Tongue (tissue), 2 donors: Measurements from ENCODE around the gene COPZ1. TPM values are rescaled to one million over a fixed set of nuclear protein-coding genes. Genes with fewer than 3 reads are reported as not detected.
"Not testable (repeated sequence)": the region's sequence is repeated elsewhere in the genome, so short reads cannot be mapped to it uniquely, and the experiment has no call there.

Experiments used
- DNase-seq: peaks from one replicate; pipeline ENCODE4 v3.0.0-alpha.2; 2015
- total RNA-seq: library from RNA; depleted of rRNA; stranded (reverse); fragments of >200 nt; gene quantifications from one replicate; pipeline ENCODE4 v1.2.3, GENCODE V29; 2014

COPZ1 gene
- total RNA-seq, 1 donor from 2014 or later: 147 TPM

DNA sequence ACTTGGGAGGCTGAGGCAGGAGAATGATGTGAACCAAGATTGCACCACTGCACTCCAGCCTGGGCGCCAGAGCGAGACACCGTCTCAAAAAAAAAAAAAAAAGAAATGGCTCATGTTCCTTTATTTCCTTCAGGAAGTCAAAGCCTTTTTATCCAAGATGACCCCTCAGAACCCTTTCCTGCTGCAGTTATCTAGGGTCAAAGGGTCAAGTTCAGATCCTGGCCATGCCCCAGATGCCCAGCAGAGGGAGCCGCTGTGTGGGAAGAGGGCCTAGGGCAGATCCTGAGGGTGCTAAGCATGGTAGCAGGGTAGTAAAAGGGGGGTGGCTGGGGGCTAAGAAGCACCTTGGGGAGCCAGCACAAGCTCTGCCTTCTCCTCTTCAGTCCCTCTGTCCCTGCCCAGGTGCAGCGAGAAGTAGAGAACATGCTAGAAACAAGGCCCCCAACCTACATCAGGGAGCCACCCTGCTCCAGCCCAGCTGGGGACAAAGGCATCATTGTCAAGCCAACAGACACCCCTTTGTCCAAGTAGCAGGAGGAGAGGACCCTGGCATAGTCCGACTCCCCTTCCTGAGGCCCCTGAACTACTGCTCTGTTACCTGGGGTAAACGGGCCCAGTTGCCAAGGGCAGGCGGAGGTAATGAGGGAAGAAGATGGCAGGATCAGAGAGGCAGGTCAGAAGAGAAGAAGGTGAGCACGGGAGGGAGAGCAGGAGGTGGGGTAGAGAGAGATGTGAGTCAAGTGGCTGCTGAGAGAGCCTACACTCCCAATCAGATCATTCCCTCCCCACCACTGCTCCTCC is 30.6 kb upstream of the COPZ1 start:
- DNase-seq: no peak

DNA sequence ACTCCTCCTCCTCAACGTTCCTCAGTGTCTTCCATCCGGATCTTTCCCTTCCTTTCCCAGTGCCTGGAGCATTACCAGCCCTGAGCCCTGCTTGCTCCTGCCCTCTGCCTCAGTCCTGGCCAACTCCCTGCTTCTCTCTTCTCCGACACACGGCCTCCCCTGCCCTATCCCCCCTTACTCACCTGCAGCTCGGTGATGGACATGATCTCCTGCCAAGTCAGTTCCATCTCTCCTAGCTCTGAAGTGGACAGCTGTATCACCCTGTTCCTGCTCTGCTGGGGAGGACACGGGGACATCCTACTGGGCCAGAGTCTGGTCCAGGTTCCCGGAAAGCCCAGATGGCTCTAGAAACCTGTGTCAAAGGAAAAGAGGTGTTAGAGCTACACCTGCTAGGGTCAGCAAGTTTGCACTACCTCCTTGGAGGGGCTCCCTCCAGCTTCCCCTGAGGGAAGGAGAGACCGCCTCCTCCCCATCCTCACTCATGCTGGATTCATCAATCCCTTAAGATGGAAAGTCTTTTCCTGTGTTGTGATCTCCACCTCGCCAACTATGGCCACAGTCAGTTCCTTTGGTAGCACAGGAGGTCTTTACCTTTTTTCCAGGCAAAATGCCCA is 29.9 kb upstream of the COPZ1 start:
- DNase-seq: no peak

GRCh38 chr12:54296393-54297099 is 28.4 kb upstream of the COPZ1 start:
- DNase-seq: no peak

DNA sequence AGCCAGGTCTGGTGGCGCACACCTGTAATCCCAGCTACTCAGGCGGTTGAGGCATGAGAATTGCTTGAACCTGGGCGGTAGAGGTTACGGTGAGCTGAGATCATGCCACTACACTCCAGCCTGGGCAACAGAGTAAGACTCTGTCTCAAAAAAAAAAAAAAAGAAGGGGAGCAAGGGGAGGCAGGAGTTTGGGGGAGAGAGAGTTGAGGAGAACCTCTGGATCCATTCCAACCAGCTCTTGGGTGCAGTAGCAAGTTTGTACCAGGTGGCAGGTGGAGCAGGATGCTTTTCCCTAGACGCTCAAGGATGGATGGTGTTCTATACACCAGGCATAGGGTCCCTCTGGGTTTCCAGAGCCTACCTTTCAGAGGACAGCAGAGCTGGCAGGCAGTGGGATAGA is 26.0 kb upstream of the COPZ1 start:
- no peak for DNase-seq

DNA sequence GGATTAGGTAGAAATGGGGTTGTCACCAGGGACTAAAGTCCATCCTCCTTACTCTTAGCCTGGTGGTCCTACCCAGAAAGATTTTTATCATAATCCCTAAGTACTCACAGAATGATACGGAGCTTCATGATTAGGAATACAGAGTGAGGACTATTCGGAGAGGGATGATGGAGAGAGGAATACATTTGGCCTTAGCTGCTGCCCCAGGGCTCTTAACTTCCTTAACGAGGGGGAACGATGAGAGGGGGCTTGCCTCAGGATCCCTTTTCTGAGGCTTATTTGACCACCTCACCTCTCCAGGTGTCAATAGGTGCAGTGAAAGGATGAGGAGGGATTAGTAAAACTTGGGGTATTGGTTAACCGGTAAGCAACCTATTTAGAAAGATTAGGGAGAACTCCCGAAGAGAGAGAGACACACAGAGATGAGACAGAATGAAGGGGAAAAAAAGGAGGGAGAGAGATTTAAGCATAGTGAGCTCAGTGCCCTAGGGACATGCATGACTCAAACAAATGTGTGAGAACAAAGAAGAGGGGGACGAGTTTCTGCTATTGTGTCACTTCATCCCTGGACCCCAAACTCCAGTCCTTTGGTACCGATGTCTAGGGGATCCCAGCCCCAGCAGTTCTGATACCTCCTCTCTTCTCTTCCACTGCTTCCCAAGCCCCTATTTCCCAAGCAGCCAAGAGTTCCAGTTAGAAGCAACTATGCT is 25.3 kb upstream of the COPZ1 start:
- no peak for DNase-seq

DNA sequence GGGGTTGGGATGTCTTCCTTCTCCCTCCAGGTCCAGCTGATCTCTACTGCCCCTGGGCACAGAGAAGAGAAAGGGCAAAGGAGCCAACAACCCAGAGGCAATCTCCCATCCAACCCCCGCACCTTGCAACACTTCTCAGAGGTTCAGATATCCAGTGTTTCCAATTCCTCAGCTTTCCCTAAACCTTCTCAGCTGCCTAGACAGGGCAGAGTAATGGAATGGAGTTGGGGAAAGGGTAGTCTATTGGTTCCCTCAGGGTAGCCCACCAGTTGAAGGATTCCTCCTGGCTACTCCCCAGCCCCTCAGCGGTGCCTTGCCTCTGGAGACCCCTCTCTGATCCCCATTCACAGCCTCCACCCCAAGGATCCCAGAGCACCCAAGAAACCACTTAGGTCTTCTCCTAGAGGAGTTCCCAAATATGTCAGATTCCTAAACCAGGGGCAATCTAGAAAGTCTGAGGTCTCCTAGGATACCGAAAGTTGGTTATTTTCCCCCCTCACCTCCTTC is 24.7 kb upstream of the COPZ1 start:
- DNase-seq: no peak

DNA sequence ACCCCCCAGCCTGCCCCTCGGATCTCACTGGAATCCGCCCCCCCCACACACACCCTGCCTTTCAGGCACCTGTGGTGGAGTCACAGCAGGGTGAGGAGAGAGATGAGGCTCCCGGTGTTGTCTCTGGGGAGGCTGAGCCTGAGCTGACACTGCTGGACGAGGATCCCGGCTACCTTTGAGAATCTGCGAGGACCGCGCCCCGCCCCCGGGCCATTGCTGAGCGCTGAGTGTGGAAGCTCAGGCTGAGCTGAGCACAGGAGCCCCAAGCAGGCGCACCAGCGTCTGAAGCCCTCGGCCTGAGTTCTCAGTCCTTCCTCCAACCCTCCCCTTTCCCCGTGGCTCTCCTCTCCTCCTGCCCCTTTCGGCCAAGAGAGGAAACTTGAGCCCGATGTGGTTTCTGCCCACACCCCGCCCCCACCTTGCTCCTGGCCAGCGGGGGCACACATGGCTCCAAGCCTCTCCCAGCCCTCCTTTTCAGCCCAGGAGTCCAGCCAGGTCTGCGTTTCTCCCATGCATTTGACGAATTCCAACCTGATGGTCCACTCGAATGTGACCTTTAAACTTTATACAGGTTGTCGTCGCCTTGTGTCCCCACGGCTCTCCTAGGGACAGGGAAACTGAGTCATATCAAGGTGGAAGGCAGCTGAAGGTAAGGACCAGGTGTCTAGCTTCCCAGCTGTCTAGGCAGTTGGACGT is 24.1 kb upstream of the COPZ1 start, which contains the start of gene NFE2:
Gene NFE2, minus strand, starts transcription at position 284 of the 696 bp plus-strand sequence. CDS start 5,767 bp downstream, outside the sequence.
- peak; percentile 65 for DNase-seq

DNA sequence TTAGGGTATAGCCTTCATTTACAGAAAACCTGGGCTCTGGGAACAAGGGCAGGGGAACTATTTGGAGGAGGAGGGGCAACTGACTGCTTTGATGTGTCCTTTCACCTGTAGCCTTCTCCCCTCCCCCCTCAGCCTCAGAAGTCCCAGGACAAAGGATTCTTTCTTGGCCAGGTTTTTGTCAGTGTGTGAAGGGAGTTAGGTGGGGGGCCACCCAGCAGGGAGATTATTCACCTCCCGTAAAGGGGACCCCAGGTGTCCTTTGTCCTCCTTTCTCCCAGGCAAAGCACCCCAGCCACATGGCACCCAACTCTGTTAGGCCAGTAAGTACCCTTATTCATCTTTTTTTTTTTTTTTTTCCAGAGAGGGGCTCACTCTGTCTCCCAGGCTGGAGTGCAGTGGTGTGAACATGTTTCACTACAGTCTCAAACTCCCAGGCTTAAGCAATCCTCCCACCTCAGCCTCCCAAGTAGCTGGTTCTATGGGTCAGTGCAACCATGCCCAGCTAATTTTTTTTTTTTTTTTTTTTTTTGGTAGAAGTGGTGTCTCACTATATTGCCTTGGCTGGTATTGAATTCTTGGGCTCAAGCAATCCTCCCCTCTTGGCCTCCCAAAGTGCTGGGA is 23.4 kb upstream of the COPZ1 start:
- no peak for DNase-seq

GRCh38 chr12:54303640-54304039 is 21.3 kb upstream of the COPZ1 start:
- DNase-seq: no peak

- no peak for DNase-seq
Measured at GRCh38 chr12:54304187-54304810, 20.6 kb upstream of the COPZ1 start.

GRCh38 chr12:54306925-54307741 is 17.8 kb upstream of the COPZ1 start:
- peak; percentile 61 for DNase-seq

GRCh38 chr12:54311051-54311450 is 13.9 kb upstream of the COPZ1 start:
- DNase-seq: no peak

- not testable (repeated sequence) for DNase-seq
Measured at GRCh38 chr12:54312309-54312708, 12.6 kb upstream of the COPZ1 start.

DNA sequence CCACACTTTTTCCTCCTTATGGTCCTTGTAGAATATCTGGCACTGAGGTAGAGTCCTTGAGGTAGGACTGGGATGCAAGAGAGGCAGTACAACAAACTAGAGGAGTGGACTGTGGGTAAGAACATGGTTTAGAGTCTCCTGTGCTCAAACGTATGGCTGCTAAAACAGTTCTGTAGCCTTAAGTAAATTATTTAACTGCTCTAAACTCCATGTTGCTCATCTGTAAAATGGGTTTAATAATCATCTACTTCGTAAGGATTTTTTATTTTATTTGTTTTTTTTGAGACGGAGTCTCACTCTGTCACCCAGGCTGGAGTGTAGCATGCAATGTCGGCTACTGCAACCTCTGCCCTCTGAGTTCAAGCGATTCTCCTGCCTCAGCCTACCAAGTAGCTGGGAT is 3.6 kb upstream of the COPZ1 start:
- no peak for DNase-seq

DNA sequence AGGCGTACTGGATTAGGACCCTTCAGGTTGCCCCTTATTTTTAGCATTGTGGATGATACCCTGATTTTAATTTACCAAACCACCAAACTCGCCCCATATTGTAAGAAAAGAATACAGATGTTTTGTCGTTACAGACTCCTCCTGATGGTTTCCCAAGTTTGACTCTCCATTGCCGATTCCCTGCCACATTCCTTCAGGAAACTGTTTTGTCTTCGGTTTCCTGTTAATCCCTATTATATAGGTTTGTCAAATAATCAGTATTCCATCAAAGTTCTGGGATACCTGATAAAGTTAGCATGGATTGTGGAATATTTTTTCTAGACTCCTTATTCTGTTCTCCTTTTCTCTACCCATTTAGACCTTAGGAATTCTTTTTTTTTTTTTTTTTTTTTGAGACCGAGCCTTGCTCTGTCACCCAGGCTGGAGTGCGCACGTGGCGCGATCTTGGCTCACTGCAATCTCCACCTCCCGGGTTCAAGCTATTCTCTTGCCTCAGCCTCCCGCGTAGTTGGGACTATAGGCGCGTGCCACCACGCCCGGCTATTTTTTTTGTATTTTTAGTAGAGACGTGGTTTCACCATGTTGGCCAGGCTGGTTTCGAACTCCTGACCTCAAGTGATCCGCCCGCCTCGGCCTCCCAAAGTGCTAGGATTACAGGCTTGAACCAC is 645 bp downstream of the COPZ1 start:
- not testable (repeated sequence) for DNase-seq

GRCh38 chr12:54328595-54329337 is 3.8 kb downstream of the COPZ1 start:
- DNase-seq: no peak

DNA sequence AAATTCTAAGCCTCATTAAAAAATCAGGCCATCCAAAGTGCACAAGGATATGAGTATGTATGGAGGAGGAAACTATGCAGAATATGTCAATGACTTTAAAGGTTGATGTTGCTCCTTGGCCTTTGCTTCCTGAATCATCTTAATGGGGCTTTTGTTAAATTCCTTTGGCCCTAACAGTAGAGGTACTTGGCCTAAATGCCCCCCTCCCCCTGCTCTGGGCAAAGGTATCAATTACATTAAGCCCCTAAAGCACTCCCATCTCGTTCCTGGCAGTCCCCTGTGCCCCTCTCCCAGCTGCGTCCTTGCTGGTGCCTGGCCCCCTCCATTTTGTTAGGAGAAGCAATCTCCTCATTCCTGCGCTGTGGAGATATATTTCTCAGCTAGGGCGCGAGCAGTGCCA is 4.8 kb downstream of the COPZ1 start:
- DNase-seq: no peak

GRCh38 chr12:54330442-54330841 is 5.5 kb downstream of the COPZ1 start:
- DNase-seq: no peak
